Hematopoietic multipotent progenitor cell (in vitro differentiated cells): ENCODE measurements around the gene SLC28A2. TPM values are rescaled to one million over a fixed set of nuclear protein-coding genes. Genes with fewer than 3 reads are reported as not detected.
"Not testable (repeated sequence)": the region's sequence is repeated elsewhere in the genome, so short reads cannot be mapped to it uniquely, and the experiment has no call there.

ENCODE experiments used
- DNase-seq, 3 donors: peaks; one replicate each; pipeline ENCODE4 v3.0.0-alpha.2; 2011 to 2015; ENCODE audit warnings: low read depth in 2 of 3, low spot score in 2 of 3
- total RNA-seq: library from RNA; depleted of rRNA; stranded (reverse); fragments of >200 nt; gene quantifications from one replicate; pipeline ENCODE4 v1.2.3, GENCODE V29; 2012

The SLC28A2 gene
- total RNA-seq, 1 donor = not detected

DNA sequence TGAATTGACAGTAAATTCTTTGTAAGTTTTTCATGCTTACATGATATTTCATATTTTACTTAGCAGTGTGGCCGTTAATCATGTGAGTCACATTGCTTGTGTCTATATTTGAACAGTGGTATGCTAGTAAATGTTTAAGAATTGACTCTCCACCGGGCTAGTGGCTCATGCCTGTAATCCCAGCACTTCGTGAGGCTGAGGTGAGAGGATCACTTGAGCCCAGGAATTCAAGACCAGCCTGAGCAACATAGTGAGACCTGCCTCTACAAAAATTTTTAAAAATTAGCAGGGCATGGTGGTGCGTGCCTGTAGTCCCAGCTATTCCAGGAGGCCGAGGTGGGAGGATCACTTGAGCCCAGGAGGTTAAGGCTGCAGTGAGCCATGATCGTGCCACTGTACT is 2.8 kb downstream of the SLC28A2 start:
- not testable (repeated sequence) for DNase-seq

DNA sequence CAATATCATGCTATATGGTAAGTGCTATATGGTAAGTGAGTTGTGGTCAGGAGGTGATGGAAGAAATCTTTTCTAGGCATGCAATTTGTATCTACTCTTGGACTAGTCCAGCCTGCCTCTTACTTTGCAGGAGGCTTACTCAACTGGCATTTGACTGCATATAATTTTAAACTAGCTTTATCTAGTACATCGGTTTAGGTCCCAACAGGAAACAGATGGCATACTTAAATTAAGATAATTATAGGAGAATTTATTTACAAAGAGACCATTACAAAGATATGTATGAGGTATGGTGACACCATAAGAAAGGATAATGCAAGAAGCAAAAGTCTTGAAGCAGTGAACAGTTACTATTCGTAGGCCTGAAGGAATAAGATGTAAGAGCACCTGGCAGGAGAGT is 7.8 kb downstream of the SLC28A2 start:
- DNase-seq = peak in 2 of 3 donors; percentile 17 to 67

DNA sequence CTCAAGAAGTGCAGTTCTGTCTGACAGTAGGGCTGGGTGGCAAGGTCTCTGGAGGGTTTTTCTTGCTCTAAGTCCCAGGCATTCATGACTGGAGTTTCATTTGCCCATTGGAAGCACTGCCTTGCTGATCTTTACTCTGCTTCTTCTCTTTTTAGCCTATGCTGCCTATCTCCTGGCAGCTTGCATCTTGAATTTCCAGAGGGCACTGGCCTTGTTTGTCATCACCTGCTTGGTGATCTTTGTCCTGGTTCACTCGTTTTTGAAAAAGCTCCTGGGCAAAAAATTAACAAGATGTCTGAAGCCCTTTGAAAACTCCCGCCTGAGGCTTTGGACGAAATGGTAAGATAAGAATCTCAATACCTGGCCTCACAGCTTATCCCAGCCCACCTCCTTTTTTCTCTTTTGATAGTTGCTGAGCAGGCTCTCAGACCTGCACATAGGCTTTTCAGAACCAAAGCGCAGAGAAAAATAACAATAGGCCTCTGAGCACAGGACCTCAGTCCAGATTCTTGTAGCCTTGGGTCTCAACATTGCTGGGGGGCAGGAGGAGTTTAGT is 10.9 kb downstream of the SLC28A2 start:
- DNase-seq = no peak

DNA sequence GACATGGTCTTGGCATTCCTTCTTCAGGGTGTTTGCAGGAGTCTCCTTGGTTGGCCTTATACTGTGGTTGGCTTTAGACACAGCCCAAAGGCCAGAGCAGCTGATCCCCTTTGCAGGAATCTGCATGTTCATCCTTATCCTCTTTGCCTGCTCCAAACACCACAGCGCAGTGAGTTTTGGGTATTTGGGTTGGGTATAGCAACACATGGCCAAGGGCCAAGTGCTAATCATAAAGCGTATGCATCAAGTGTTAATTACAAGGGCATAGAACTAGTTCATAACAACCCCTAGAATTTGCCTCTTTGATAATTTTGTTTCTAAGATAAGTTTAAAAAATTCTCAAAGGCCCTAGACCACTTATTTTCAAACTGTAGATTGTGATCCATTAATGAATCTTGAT is 11.8 kb downstream of the SLC28A2 start:
- DNase-seq = no peak

DNA sequence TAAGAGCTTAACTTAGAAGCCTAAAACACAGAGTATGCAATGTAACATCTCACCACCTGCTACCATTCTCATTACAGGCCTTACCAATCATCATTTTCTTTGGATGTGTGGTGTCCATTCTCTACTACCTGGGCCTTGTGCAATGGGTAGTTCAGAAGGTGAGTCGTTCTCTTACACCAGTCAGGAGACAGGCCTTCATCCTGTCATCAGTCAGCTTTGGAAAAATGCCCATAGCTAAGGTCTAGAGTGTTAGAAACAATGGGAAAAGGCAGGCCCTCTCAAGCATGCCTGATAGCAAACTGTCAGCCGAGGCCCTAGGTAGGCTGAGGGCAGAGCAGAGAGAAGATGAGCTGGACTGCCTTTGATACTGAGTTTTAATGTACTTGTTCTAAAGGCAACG is 13.5 kb downstream of the SLC28A2 start:
- DNase-seq = no peak

DNA sequence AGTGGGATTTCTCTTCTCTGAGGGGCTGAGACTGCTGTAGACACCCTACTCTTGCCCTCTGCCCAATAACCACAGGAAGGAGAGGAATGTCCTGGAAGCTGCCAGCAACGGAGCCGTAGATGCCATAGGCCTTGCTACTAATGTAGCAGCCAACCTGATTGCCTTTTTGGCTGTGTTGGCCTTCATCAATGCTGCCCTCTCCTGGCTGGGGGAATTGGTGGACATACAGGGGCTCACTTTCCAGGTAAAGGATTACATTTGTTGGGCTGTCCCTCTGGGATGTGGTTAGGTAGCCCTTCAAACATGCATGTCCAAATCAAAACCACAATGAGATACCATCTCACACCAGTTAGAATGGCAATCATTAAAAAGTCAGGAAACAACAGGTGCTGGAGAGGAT is 16.1 kb downstream of the SLC28A2 start:
- peak in 2 of 3 donors; percentile 17 to 45 for DNase-seq

DNA sequence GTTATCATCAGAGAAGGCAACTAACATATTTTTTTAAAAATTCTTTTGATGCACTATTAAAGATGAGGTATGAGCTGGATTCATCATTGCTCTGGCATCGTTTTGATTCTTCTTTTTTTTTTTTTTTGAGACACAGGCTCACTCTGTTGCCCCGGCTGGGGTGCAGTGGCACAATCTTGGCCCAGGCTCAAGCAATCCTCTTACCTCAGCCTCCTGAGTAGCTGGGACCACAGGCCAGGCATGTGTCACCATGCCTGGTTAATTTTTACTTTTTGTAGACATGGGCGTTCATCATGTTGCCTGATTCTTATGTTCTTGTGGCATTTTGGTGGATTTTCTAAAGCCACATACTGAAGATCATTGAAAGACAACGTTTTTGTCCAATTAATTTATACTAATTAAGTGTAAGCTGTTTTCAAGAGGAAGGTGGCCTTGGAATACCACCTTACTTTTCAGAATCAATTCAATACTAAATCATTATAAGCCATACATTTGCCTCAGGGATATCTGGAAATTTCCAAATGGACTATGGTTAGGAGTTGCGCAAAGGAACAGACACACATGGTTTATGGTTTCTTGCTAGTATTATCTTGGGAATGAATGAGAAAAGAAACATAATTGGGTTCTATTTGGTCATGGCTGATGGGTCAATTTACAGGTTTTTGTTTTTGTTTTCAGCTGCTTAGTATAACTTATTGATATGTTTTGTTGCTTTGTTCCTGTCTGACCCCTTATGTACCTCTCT is 22.8 kb downstream of the SLC28A2 start:
- no peak for DNase-seq

DNA sequence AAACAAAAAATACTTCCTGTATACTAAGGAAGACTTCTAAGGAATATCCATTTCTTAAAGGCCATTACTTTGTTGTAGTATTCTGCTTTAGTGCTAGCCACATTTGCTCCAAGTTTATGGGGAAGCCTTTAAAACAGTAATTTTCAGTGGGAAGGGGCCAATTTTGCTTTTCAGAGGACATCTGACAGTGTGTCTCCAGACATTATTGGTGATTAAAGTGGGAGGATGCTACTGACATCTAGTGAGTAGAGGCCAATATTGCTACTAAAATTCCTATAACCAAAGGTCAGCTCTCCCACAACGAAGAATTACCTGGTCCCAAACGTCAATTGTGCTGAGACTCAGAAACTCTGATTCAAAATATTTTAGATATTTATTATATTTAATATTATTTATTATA is 24.8 kb downstream of the SLC28A2 start:
- peak in 2 of 3 donors; percentile 33 to 42 for DNase-seq

DNA sequence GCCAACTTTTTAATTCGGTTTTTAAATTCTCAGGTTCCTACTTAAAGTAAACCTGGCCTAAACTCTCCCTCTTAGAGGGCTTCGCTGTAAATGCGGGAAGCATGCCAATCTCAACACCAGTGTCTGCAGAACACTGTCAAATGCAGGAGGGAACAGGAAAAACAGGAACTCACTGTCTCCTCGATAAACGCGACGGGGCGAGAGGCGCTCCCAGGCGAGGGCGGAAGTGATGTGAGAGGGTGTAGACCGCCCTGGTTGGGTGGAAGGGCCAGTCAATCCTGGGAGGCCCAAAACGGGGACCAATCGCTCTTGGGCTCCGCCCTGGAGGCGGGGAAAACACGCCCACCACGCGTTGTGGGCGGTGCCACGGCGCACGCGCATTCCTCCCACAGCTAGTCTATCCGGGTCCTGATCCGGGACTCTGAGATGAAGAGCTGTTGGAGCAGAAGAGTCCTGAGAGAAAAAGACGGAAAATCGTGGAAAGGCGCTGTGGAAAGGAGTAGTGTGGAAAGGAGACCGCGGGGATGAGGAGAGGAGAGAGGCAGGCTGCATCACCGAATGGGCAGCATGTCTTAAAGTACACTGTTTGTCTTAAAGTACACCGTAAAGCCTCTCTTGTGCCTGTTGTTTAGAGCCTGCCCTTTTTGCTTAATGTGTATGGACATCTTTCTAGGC is 27.1 kb downstream of the SLC28A2 start:
- DNase-seq = peak; percentile 98

DNA sequence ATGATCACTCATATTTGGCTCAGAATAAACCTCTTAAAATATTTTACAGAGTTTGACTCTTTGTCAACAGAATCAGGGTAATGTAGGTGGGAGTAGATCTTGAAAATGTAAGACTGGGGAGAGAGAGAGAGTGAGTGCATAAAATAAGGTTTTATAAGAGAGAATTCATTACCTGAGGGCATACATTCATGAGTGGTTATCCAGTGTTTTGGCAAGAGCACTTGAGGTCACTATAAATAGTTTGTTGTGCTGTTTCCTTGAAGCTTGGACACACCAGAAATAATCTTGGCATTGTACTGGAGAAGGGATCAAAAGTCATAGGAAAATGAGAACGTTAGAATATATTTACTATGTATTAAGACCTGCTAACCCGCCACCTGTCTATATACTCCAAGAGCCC is 33.4 kb downstream of the SLC28A2 start:
- DNase-seq = no peak

DNA sequence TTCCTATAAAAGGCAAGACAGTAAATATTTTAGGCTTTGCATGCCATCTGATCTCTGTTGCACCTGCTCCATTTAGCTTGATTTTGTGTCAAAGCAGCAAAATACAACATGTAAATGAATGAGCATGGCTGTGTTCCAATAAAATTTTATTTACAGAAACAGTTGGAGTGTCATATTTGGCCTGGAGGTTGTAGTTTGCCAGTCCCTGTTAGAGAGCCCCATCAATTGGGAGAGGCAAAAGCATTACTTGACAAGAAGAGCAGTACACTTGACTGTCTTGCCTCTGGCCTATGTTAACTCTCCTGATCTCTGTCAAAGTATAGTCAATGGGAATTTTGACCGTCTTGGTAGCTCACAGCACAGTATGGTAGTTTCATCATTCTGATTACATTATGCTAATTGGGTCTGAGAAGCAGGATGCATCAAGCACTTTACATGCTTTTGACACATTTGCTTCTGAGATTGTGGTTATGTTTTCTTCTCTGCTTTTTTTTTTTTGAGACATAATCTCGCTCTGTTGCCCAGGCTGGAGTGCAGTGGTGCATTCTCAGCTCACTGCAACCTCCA is 35.4 kb downstream of the SLC28A2 start:
- DNase-seq = no peak

DNA sequence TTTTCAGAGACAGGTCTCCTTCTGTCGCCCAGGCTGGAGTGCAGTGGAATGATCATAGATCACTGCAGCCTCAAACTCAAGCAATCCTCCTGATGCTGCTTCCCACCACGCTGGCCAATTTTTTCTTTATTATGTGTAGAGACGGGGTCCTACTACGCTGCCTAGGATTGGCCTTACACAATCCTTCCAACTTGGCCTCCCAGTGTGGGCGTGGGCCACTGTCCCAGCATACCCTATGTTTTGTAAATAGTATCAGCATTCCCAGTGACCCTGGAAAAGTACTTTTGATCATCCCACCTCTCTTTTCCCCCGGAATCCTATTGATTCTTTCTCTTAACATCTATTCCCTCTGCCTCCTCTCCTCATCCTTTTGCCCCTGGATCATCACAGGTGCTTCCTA is 36.9 kb downstream of the SLC28A2 start:
- DNase-seq = no peak

DNA sequence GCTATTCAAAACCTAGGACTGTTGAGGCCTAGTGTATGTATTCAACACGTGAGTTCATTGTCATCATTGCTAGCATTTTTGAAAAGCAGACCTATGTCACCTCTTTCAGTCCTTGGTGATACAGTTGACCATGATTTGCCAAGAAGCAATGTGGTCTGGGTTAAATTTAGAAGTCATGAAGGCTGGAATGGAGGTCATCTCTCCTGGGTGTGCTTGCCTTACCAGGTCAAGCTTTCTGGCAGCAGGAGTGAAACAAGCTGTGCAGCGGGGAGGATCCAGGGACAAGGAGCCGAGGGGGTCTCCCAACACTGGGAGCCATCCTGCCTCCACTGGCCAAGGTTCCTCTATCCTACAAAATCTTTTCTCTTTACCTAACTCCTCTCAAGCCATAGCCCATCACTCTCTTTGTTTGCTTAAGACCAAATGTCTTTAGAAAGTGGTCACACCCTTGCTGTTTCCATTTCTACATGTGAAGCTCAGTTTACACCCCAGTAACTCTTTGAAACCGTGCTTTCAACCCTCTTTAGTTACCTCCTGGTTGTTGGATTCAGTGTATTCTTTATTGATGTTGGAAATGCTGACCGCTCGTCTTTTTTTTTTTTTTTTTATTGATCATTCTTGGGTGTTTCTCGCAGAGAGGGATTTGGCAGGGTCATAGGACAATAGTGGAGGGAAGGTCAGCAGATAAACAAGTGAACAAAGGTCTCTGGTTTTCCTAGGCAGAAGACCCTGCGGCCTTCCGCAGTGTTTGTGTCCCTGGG is 40.0 kb downstream of the SLC28A2 start:
- DNase-seq = no peak

DNA sequence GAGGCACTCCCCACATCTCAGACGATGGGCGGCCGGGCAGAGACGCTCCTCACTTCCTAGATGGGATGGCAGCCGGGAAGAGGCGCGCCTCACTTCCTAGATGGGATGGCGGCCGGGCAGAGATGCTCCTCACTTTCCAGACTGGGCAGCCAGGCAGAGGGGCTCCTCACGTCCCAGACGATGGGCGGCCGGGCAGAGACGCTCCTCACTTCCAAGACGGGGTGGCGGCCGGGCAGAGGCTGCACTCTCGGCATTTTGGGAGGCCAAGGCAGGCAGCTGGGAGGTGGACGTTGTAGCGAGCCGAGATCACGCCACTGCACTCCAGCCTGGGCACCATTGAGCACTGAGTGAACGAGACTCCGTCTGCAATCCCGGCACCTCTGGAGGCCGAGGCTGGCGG is 41.3 kb downstream of the SLC28A2 start:
- not testable (repeated sequence) for DNase-seq

DNA sequence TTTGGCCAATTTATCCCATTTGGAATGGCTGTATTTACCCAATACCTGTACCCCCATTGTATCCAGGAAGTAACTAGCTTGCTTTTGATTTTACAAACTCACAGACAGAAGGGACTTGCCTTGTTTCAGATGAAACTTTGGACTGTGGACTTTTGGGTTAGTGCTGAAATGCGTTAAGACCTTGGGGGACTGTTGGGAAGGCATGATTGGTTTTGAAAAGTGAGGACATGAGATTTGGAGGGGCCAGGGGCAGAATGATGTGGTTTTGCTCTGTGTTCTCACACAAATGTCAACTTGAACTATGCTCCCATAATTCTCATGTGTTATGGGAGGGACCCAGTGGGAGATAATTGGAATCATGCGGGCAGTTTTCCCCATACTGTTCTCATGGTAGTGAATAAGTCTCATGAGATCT is 46.9 kb downstream of the SLC28A2 start:
- DNase-seq = not testable (repeated sequence)

DNA sequence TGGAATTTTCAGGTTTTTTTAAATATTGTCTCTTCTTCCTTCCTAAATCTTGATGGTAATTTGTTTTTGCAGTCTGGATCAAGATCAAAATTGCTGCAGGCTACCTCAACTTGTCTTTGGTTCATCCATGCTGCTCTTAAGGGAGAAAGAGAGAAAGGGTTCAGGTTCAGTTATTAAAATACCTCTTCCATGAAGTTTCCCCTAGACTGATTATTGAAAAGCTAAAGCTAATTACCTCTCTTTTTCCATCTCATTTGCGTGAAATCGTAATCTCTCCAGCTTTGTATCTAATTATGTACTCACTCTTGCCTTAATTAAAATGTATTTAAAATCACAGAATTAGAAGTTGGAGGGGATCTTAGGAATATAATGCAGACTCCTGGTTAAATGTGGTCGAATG is 52.7 kb downstream of the SLC28A2 start:
- no peak for DNase-seq

DNA sequence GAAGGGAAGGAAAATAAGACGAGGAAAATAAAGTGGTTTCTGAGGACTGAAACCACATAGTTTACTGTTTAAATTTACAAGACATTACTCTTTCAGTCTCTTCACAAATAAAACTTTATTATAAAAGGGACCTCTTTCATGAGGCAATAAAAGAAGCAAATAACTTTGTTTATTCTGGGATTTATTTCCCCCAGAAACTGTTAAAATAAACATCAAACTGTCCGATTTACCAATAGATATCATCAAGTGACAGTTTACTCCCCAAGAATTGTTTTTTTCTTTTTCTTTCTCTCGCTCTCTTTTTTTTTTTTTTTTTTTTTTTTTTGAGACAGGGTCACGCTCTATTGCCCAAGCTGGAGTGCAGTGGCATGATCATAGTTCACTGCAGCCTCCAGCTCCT is 54.1 kb downstream of the SLC28A2 start:
- no peak for DNase-seq

DNA sequence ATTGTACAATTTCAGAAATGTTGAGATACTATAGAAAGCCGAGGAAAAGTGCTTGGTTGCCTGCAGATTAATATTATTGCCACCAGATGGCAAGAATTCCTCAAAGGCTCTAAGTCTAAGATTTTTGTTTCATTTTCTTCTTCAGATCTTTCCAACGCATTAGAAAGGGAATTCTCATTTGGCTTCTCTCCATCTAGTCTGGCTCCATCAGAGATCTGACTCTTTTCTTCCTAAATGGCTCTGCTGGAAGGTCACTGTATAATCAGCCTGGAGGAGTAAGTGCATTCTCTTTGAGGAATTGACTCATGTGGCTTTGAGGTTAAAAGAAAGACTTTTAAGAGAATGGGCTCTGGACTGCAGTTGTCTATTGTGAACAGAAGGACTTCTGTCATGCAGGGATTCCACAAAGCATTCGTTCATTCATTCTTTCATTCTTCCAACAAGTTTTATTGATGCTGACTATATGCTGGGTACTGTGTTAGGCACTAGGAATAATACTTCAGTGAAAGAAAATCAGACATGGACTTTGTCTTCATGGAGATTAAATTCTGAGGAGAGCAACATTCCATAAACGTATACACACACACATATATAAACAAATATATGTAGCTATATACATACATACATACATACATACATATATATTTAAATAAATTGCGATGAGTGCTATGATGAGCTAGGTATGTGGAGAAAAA is 55.3 kb downstream of the SLC28A2 start:
- DNase-seq = peak in 2 of 3 donors; percentile 25 to 35

DNA sequence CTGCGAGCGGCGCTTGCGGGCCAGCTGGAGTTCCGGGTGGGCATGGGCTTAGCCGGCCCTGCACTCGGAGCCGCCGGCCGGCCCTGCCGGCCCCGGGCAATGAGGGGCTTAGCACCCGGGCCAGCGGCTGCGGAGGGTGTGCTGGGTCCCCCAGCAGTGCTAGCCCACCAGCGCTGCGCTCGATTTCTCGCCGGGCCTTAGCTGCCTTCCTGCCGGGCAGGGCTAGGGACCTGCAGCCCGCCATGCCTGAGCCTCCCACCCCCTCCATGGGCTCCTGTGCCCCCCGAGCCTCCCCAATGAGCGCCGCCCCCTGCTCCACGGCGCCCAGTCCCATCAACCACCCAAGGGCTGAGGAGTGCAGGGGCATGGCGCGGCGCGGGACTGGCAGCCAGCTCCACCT is 62.1 kb downstream of the SLC28A2 start:
- not testable (repeated sequence) for DNase-seq

DNA sequence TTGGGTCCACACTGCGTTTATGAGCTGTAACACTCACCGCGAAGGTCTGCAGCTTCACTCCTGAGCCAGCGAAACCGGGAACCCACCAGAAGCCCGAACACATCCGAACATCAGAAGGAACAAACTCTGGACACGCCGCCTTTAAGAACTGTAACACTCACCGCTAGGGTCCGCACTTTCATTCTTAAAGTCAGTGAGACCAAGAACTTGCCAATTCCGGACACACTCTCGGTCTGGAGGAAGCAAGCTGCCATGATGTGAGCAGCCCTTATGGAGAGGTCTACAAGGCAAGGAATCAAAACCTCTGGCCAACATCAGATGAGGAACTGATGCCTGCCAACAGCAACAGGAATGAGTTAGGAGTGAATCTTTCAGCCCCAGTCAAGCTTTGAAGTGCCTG is 62.9 kb downstream of the SLC28A2 start:
- DNase-seq = peak in 2 of 3 donors; percentile 9 to 50
